HCT116 (cell line): ENCODE data around the gene SDK1. TPM values are rescaled to one million over a fixed set of nuclear protein-coding genes. Genes with fewer than 3 reads are reported as not detected.

Experiments
- ATAC-seq: fragments of 200-7000 bp; cut with Tn5 transposase; 2 replicates; pipeline ENCODE4 v1.9.1; 2020; ENCODE audit warnings: mild to moderate bottlenecking, moderate library complexity
- BruUV-seq: library from RNA; stranded (reverse); fragments of 400-500 nt; replicated peaks from 2 replicates; lab custom pipeline; 2021; lab: Mats Ljungman, UMichigan
- CTCF ChIA-PET: fragments of 300-600 bp; sonication (Branson Sonifier 250); formaldehyde crosslinking; loops from one replicate; lab custom pipeline; 2021; ENCODE audit warnings: antibody characterized with exemption; lab: Charles Lee
- POLR2A ChIA-PET: fragments of 300-600, 350-600 bp; sonication (Branson Sonifier 250); formaldehyde crosslinking; loops from one replicate; lab custom pipeline; 2021; ENCODE audit warnings: antibody characterized with exemption; lab: Charles Lee
- RAD21 ChIA-PET, 2 experiments: fragments of 300-600 bp; sonication (Branson Sonifier 250); formaldehyde crosslinking; loops; one replicate each; lab custom pipeline; 2023; ENCODE audit warnings: low total read pairs in 2 of 2; ENCODE audit not compliant: uncharacterized antibody in 2 of 2, unreplicated experiment in 2 of 2, low non-redundant PET in 1 of 2; lab: Charles Lee
- DNase-seq: peaks from one replicate; pipeline ENCODE4 v3.0.0-alpha.2; 2010; ENCODE audit warnings: low read depth, low spot score
- H2AFZ ChIP-seq: fragments of 200-600 bp; shearing (Covaris generic), sonication (generic); 2 replicates; pipeline ENCODE4 v1.6.1; 2017; ENCODE audit warnings: low read depth, mixed run types, mixed read lengths, antibody characterized with exemption, low read length; ENCODE audit not compliant: poor library complexity, severe bottlenecking
- H3K27ac ChIP-seq: 2 replicates; pipeline ENCODE4 v1.5.1; 2012; ENCODE audit warnings: low read depth, low read length
- H3K27me3 ChIP-seq: fragments of 200-600 bp; sonication (generic); 2 replicates; pipeline ENCODE4 v1.6.1; 2016; ENCODE audit warnings: mixed run types, low read length, mixed read lengths; ENCODE audit not compliant: insufficient read depth
- H3K36me3 ChIP-seq, 2 experiments: fragments of 200-500 bp in 1 of 2; fragments of 200-600 bp in 1 of 2; sonication (Bioruptor generic) in 1 of 2; sonication (generic) in 1 of 2; 2 replicates each; pipeline versions ENCODE4 v1.5.1 to v1.6.1; 2014 to 2016; ENCODE audit warnings: low read length in 2 of 2, inconsistent platforms in 1 of 2, mixed read lengths in 1 of 2, mixed run types in 1 of 2; ENCODE audit not compliant: insufficient read depth in 2 of 2, control insufficient read depth in 1 of 2
- H3K4me1 ChIP-seq, 2 experiments: fragments of 200-600 bp in 1 of 2; sonication (generic) in 1 of 2; 2 replicates each; pipeline versions ENCODE4 v1.5.1 to v1.6.1; 2012 to 2017; ENCODE audit warnings: low read length in 2 of 2, inconsistent platforms in 1 of 2, mild to moderate bottlenecking in 1 of 2, mixed read lengths in 1 of 2, mixed run types in 1 of 2, moderate library complexity in 1 of 2; ENCODE audit not compliant: insufficient read depth in 2 of 2, control insufficient read depth in 1 of 2
- H3K4me2 ChIP-seq: fragments of 200-600 bp; sonication (generic); 2 replicates; pipeline ENCODE4 v1.6.1; 2017; ENCODE audit warnings: mixed run types, low read length, mixed read lengths
- H3K4me3 ChIP-seq, 2 experiments: fragments of 200-600 bp in 1 of 2; sonication (generic) in 1 of 2; replicated peaks in 1 of 2; 2 replicates each; pipeline ENCODE4 v1.5.1; 2011 to 2016; ENCODE audit warnings: low read length in 2 of 2, control low read depth in 1 of 2, low read depth in 1 of 2, mild to moderate bottlenecking in 1 of 2, mixed read lengths in 1 of 2, mixed run types in 1 of 2
- H3K79me2 ChIP-seq: fragments of 200-600 bp; sonication (generic); 2 replicates; pipeline ENCODE4 v1.6.1; 2017; ENCODE audit warnings: mild to moderate bottlenecking, mixed run types, low read length, moderate library complexity, mixed read lengths; ENCODE audit not compliant: insufficient read depth
- H3K9ac ChIP-seq: fragments of 200-600 bp; sonication (generic); 2 replicates; pipeline ENCODE4 v1.6.1; 2016; ENCODE audit warnings: low read length, mixed read lengths
- H3K9me2 ChIP-seq: fragments of 200-600 bp; sonication (generic), shearing (Covaris generic); 2 replicates; pipeline ENCODE4 v1.6.1; 2017; ENCODE audit warnings: mixed run types, mild to moderate bottlenecking, moderate library complexity; ENCODE audit not compliant: insufficient read depth
- H3K9me3 ChIP-seq, 2 experiments: fragments of 200-500 bp in 1 of 2; fragments of 200-600 bp in 1 of 2; sonication (Bioruptor generic) in 1 of 2; sonication (generic) in 1 of 2; 2 replicates each; pipeline ENCODE4 v1.6.1; 2014 to 2017; ENCODE audit warnings: low read length in 2 of 2, mixed read lengths in 2 of 2, inconsistent platforms in 1 of 2, low read depth in 1 of 2, mild to moderate bottlenecking in 1 of 2, mixed run types in 1 of 2, moderate library complexity in 1 of 2; ENCODE audit not compliant: control insufficient read depth in 1 of 2, insufficient read depth in 1 of 2
- H4K20me1 ChIP-seq: fragments of 200-600 bp; sonication (generic), shearing (Covaris generic); 2 replicates; pipeline ENCODE4 v1.6.1; 2017; ENCODE audit warnings: mixed run types, mild to moderate bottlenecking, moderate library complexity; ENCODE audit not compliant: insufficient read depth
- CBX3 ChIP-seq: IDR thresholded peaks from 2 replicates; pipeline ENCODE4 v1.6.1; 2012; ENCODE audit warnings: low read depth
- CEBPB ChIP-seq: IDR thresholded peaks from 2 replicates; pipeline ENCODE4 v1.6.1; 2012; ENCODE audit warnings: low read depth
- CTCF ChIP-seq, 3 experiments: fragments of 200-600 bp in 1 of 3; sonication (generic) in 1 of 3; IDR thresholded peaks in 2 of 3; conservative IDR thresholded peaks in 1 of 3; 2 replicates each; pipeline ENCODE4 v1.5.1; 2012 to 2017; ENCODE audit warnings: low read depth in 2 of 3, low read length in 2 of 3, antibody characterized with exemption in 1 of 3, borderline replicate concordance in 1 of 3, control low read depth in 1 of 3, mild to moderate bottlenecking in 1 of 3, mixed read lengths in 1 of 3, mixed run types in 1 of 3, moderate library complexity in 1 of 3; ENCODE audit not compliant: insufficient read depth in 1 of 3
- EGR1 ChIP-seq: IDR thresholded peaks from 2 replicates; pipeline ENCODE4 v1.6.1; 2012; ENCODE audit warnings: low read depth
- ELF1 ChIP-seq: IDR thresholded peaks from 2 replicates; pipeline ENCODE4 v1.6.1; 2012; ENCODE audit warnings: low read depth, borderline replicate concordance
- EZH2 ChIP-seq: fragments of 200-600 bp; sonication (generic); IDR thresholded peaks from 2 replicates; pipeline ENCODE4 v1.6.1; 2017; ENCODE audit warnings: antibody characterized with exemption, mixed run types
- FOSL1 ChIP-seq: IDR thresholded peaks from 2 replicates; pipeline ENCODE4 v1.6.1; 2012; ENCODE audit warnings: low read depth
- JUND ChIP-seq: IDR thresholded peaks from 2 replicates; pipeline ENCODE4 v1.6.1; 2012
- POLR2AphosphoS5 ChIP-seq: IDR thresholded peaks from 2 replicates; pipeline ENCODE4 v1.6.1; 2011; ENCODE audit warnings: mild to moderate bottlenecking, low read depth, low read length, moderate library complexity
- RAD21 ChIP-seq: IDR thresholded peaks from 2 replicates; pipeline ENCODE4 v1.6.1; 2012; ENCODE audit warnings: low read depth, mild to moderate bottlenecking
- REST ChIP-seq: IDR thresholded peaks from 2 replicates; pipeline ENCODE4 v1.6.1; 2012; ENCODE audit warnings: low read depth
- SIN3A ChIP-seq: IDR thresholded peaks from 2 replicates; pipeline ENCODE4 v1.6.1; 2012; ENCODE audit warnings: low read depth
- SP1 ChIP-seq: IDR thresholded peaks from 2 replicates; pipeline ENCODE4 v1.6.1; 2012; ENCODE audit warnings: low read depth
- TCF7L2 ChIP-seq: IDR thresholded peaks from 2 replicates; pipeline ENCODE4 v1.7.0; 2011; ENCODE audit warnings: borderline replicate concordance, inconsistent platforms; ENCODE audit not compliant: insufficient read depth, insufficient read length; ENCODE audit errors: extremely low read depth
- YY1 ChIP-seq: IDR thresholded peaks from 2 replicates; pipeline ENCODE4 v1.6.1; 2011; ENCODE audit warnings: low read length, low read depth, moderate library complexity, mild to moderate bottlenecking; ENCODE audit not compliant: insufficient replicate concordance; ENCODE audit errors: extremely low read depth
- ZBTB33 ChIP-seq: IDR thresholded peaks from 2 replicates; pipeline ENCODE4 v1.6.1; 2011; ENCODE audit warnings: mild to moderate bottlenecking, low read length, moderate library complexity; ENCODE audit not compliant: insufficient replicate concordance; ENCODE audit errors: extremely low read depth
- ZFX ChIP-seq: fragments of 450-650 bp; IDR thresholded peaks from 2 replicates; pipeline ENCODE4 v1.6.1; 2017
- intact Hi-C: fragments of 100-400 bp; cut with micrococcal nuclease; formaldehyde crosslinking; loops from 2 replicates; pipeline ENCODE4 v1.10.0; 2022
- total RNA-seq: library from RNA; stranded (reverse); gene quantifications from one replicate; pipeline ENCODE4 v1.2.1, GENCODE V29; 2021; ENCODE audit not compliant: unreplicated experiment

Gene SDK1
- total RNA-seq, 1 experiment from 2014 or later = 0.05 TPM

GRCh38 chr7:3696113-3696512, 395.1 kb downstream of the SDK1 start (continued):
- TF ChIP-seq CEBPB = no peak
- TF ChIP-seq ZBTB33 = no peak
- no peak for TF ChIP-seq SIN3A
- no peak for TF ChIP-seq JUND
- no peak for TF ChIP-seq ZFX
- no peak for TF ChIP-seq EZH2
- no peak for TF ChIP-seq FOSL1

- Histone ChIP-seq H3K9ac (no peak overlapping the region), H3K27ac (no peak overlapping the region), H3K4me2 (no peak overlapping the region), H2AFZ (no peak overlapping the region), H4K20me1 (no peaks in the 10 kb centered on the region), H3K79me2 (no peaks in the 10 kb centered on the region), H3K4me3 (no peak overlapping the region), H3K4me1 (no peaks in the 10 kb centered on the region), H3K9me2 (no peaks in the 10 kb centered on the region), H3K9me3 (no peaks in the 10 kb centered on the region), H3K27me3 (0 out of 2 replicates have a peak, but pooled peaks cover 4% of the 10 kb centered on the region), H3K36me3 (no peaks in the 10 kb centered on the region)
- ChIA-PET RAD21 (interaction anchor here in 1 of 2 experiments (0.6 kb wide), 1 partner anchor 170 kb away, joined by 3 read pairs; no protein-coding TSS in a partner anchor), CTCF (no interaction called here), POLR2A (no interaction called here)
- BruUV-seq = no TSS peak
- no peak for TF ChIP-seq REST
- no peak for TF ChIP-seq FOSL1
- no peak for TF ChIP-seq EZH2
- TF ChIP-seq EGR1 = no peak
- TF ChIP-seq TCF7L2 = no peak
- no peak for TF ChIP-seq CBX3
- no peak for TF ChIP-seq CEBPB
- no peak for TF ChIP-seq CTCF (IDR thresholded peaks at IDR 0.05 in 2 of 3, conservative IDR thresholded peaks at IDR 0.05 in 1 of 3; ENCODE audit: borderline replicate concordance in 1 of 3, insufficient read depth in 1 of 3, low read depth in 2 of 3, low read length in 2 of 3)
- no peak for TF ChIP-seq SP1
- TF ChIP-seq ELF1 = no peak
- no peak for TF ChIP-seq YY1
- TF ChIP-seq SIN3A = no peak
- TF ChIP-seq POLR2AphosphoS5 = no peak
- no peak for TF ChIP-seq JUND
- TF ChIP-seq RAD21 = no peak
- no peak for TF ChIP-seq ZFX
- DNase-seq (no peak), ATAC-seq (no peak)
- intact Hi-C loops = no loop called here
Observed at GRCh38 chr7:3697472-3697871, 396.4 kb downstream of the SDK1 start.
